Right atrium auricular region (tissue), 2 donors: ENCODE measurements around the gene ARID3A. TPM values are rescaled to one million over a fixed set of nuclear protein-coding genes. Genes with fewer than 3 reads are reported as not detected.

Source experiments
- DNase-seq: peaks from one replicate; pipeline ENCODE4 v3.0.0-alpha.2; 2019; ENCODE audit warnings: low spot score
- H3K27ac ChIP-seq, 2 donors: fragments of 200-600 bp; sonication (generic); 1 replicate in 1 of 2; 2 replicates in 1 of 2; pipeline ENCODE4 v1.5.1; 2016 to 2019
- H3K27me3 ChIP-seq, 2 donors: fragments of 200-600 bp; sonication (generic); one replicate each; pipeline versions ENCODE4 v1.5.1 to v1.6.0; 2017 to 2019
- H3K36me3 ChIP-seq: fragments of 200-600 bp; sonication (generic); one replicate; pipeline ENCODE4 v1.5.1; 2016
- H3K4me1 ChIP-seq, 2 donors: fragments of 200-600 bp; sonication (generic); one replicate each; pipeline versions ENCODE4 v1.5.1 to v1.6.0; 2017 to 2019
- H3K4me3 ChIP-seq, 2 donors: fragments of 200-600 bp; sonication (generic); 1 replicate in 1 of 2; 2 replicates in 1 of 2; pipeline ENCODE4 v1.5.1; 2017 to 2019; ENCODE audit warnings: mild to moderate bottlenecking in 1 of 2, moderate library complexity in 1 of 2
- H3K9me3 ChIP-seq, 2 donors: fragments of 200-600 bp; sonication (generic); one replicate each; pipeline ENCODE4 v1.5.1; 2019
- total RNA-seq, 2 donors: library from RNA; depleted of rRNA; stranded (reverse); fragments of >200 nt; gene quantifications; one replicate each; pipeline ENCODE4 v1.1.0, GENCODE V29; 2016
- TF ChIP-seq, protein P1 (sequence below), 2 donors: fragments of 200-600 bp; sonication (generic); IDR thresholded peaks; one replicate each; pipeline ENCODE4 v1.5.1; 2019; ENCODE audit warnings: antibody characterized with exemption in 2 of 2

The ARID3A gene
- total RNA-seq, 2 donors from 2014 or later, result 1.7 to 3.4 TPM

DNA sequence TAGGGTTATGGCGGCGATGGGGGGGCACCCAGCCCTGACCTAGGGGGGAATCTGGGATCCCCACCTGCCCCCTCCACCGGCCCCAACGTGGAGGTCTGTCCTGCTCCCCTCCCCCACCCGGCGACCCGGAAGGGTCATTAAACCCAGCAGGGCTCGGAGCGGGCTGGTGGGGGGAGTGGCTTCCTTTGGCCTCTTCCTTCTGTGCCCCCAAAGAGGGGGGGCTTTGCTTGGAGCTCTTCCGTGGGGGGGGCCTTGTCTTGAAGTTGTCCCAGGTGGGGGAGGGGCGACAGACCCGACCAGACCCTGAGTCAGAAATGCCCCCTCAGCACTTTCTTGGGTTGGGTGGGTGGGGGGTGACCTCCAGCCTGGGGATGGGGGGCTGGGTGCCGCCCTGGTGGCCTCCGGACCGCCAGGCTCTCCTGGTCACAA lies 1.5 kb downstream of the ARID3A start:
- DNase-seq, result no peak
- Histone ChIP-seq H3K4me3 (peak overlapping the region; percentile 76 to 94), H3K36me3 (no peaks in the 10 kb centered on the region), H3K4me1 (peaks cover 0 to 35% of the 10 kb centered on the region in 2 donors), H3K9me3 (no peaks in the 10 kb centered on the region), H3K27me3 (no peaks in the 10 kb centered on the region), H3K27ac (peak overlapping the region; percentile 80 to 89)
- TF ChIP-seq, protein P1, sequence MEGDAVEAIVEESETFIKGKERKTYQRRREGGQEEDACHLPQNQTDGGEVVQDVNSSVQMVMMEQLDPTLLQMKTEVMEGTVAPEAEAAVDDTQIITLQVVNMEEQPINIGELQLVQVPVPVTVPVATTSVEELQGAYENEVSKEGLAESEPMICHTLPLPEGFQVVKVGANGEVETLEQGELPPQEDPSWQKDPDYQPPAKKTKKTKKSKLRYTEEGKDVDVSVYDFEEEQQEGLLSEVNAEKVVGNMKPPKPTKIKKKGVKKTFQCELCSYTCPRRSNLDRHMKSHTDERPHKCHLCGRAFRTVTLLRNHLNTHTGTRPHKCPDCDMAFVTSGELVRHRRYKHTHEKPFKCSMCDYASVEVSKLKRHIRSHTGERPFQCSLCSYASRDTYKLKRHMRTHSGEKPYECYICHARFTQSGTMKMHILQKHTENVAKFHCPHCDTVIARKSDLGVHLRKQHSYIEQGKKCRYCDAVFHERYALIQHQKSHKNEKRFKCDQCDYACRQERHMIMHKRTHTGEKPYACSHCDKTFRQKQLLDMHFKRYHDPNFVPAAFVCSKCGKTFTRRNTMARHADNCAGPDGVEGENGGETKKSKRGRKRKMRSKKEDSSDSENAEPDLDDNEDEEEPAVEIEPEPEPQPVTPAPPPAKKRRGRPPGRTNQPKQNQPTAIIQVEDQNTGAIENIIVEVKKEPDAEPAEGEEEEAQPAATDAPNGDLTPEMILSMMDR (IDR thresholded peaks at IDR 0.05), result no peak

DNA sequence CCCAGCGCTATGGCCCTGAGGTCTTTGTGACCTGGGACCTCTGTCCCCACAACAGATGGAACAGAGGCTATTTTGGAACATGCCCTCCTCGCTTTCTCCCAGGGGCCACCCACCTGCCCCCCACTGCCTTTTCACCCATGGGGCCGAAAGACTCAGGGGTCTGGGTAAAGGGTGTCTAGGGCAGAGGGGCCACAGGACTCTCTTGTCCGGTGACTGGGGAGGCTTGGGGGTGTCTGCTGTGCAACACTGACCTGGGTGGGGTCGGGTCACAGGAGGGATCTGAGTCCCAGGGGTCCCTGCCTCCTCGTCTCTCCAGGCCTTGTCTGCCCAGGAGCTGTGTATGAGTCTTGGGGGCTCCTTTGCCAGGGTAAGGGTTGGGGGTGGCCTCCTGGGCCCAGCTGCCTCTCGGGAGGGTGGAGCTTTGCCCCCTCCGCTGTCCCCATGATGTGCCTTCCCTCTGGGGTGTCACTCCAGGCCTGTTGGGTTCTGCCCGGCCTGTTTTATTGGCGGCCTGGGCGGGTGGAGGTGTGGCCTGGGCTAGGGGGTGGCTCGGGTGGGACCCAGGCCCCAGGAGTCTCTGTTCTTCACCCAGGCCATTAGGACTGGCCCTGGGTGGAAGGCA lies 2.1 kb downstream of the ARID3A start:
- Histone ChIP-seq H3K9me3 (no peaks in the 10 kb centered on the region), H3K27ac (peak overlapping the region; percentile 80 to 89), H3K36me3 (no peaks in the 10 kb centered on the region), H3K4me3 (peak overlapping the region in 1 of 2 donors; percentile 94), H3K4me1 (peaks cover 0 to 41% of the 10 kb centered on the region in 2 donors), H3K27me3 (no peaks in the 10 kb centered on the region)
- no peak for DNase-seq
- TF ChIP-seq, protein P1 (IDR thresholded peaks at IDR 0.05), result no peak

DNA sequence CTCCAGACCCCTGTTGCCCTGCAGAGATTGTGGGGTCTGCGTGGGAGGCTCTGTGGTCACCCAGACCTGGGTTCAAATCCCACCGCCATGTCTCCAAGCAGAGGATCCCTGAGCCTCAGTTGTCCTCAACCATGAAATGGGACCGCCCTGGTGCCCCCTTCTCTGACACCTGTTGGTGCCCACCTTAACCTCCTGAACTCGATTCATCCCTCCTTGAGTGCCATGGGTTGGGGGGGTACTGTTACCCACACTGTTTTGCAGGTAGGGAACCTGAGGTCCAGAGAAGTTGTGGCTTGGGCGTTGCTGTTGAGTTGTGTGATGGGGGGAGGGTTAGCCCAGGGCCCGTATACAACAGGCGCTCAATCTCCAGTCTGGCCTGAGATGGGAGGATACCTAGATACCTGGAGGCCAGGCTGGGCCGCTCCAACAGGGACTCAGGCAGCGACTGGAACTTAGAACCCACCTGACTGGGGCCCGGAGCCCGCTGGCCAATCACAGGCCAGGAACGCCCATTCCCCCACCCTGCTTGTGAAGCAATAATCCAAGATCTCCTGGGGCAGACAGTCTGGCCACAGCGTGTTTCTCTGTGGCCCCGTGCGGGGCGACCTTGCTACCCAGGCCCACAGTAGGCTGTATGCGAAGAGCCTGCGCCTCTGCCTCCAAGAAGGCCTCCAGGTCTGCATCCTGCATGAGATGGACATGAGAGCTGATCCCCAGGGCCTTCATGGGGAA lies 2.8 kb downstream of the ARID3A start:
- Histone ChIP-seq H3K4me3 (no peak overlapping the region), H3K27ac (no peak overlapping the region), H3K27me3 (no peaks in the 10 kb centered on the region), H3K9me3 (no peaks in the 10 kb centered on the region), H3K36me3 (no peaks in the 10 kb centered on the region), H3K4me1 (peaks cover 0 to 45% of the 10 kb centered on the region in 2 donors)
- TF ChIP-seq, protein P1 (IDR thresholded peaks at IDR 0.05), result no peak
- no peak for DNase-seq

DNA sequence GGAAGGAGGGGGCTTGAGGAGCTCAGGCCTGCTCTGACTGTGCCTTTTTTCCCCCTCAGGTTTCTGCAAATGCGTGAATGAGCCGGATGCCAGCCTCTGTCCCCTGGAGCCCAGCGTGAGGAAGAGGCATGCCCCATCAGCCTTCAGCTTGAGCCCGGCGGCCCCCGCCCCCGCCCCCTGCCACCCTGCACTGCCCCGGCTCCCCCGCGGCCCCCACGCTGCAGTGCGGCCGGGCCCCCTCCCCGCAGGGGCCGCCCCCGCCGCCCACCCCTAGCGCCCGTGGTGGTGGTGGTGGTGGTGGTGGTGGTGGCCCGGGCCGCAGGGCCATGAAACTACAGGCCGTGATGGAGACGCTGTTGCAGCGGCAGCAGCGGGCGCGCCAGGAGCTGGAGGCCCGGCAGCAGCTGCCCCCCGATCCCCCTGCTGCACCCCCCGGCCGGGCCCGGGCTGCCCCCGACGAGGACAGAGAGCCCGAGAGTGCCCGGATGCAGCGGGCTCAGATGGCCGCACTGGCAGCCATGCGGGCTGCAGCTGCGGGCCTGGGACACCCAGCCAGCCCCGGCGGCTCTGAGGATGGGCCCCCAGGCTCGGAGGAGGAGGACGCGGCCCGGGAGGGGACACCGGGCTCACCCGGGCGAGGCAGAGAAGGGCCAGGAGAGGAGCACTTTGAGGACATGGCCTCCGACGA lies 3.5 kb downstream of the ARID3A start:
- no peaks in the 10 kb centered on the region for H3K9me3 ChIP-seq
- H3K36me3 ChIP-seq, result no peaks in the 10 kb centered on the region
- no peaks in the 10 kb centered on the region for H3K27me3 ChIP-seq
- no peak overlapping the region for H3K27ac ChIP-seq
- no peak overlapping the region for H3K4me3 ChIP-seq
- H3K4me1 ChIP-seq, result peaks cover 0 to 49% of the 10 kb centered on the region in 2 donors
- no peak for DNase-seq
- TF ChIP-seq, protein P1 (IDR thresholded peaks at IDR 0.05), result no peak

DNA sequence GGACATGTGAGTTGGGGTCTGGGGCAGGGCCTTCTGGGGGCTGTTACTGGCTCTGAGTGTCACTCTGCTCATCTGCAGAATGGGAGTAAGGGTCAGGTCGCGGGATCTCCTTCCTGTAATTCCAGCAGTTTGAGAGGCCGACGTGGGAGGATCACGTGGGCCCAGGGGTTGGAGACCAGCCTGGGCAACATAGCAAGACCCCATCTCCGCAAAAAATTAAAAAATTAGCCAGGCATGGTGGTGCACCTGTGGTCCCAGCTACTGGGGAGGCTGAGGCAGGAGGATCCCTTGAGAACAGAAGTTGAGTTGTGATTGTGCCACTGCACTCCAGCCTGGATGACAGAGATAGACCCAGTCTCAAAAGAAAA lies 4.0 kb downstream of the ARID3A start:
- no peak for DNase-seq
- Histone ChIP-seq H3K4me1 (peaks cover 0 to 50% of the 10 kb centered on the region in 2 donors), H3K4me3 (no peak overlapping the region), H3K36me3 (no peaks in the 10 kb centered on the region), H3K27me3 (no peaks in the 10 kb centered on the region), H3K9me3 (no peaks in the 10 kb centered on the region), H3K27ac (no peak overlapping the region)
- TF ChIP-seq, protein P1 (IDR thresholded peaks at IDR 0.05), result no peak
